H9 (cell line): ENCODE data around the gene FSD1. TPM values are rescaled to one million over a fixed set of nuclear protein-coding genes. Genes with fewer than 3 reads are reported as not detected.

ENCODE experiments used
- DNase-seq: peaks from one replicate; pipeline ENCODE4 v3.0.0-alpha.2; 2017
- H2AFZ ChIP-seq: one replicate; pipeline ENCODE4 v1.6.1; 2013; ENCODE audit warnings: mild to moderate bottlenecking, low read length, control low read depth, moderate library complexity
- H2AK5ac ChIP-seq: 2 replicates; pipeline ENCODE4 v1.6.1; 2013; ENCODE audit warnings: low read length, control low read depth, mixed read lengths; ENCODE audit not compliant: insufficient read length
- H2BK120ac ChIP-seq: one replicate; pipeline ENCODE4 v1.6.1; 2013; ENCODE audit warnings: low read depth, mild to moderate bottlenecking, low read length, control low read depth, inconsistent platforms; ENCODE audit not compliant: poor library complexity, severe bottlenecking
- H2BK12ac ChIP-seq: 2 replicates; pipeline ENCODE4 v1.6.1; 2013; ENCODE audit warnings: low read length, control low read depth, mixed read lengths, low read depth; ENCODE audit not compliant: insufficient read length
- H2BK15ac ChIP-seq: 2 replicates; pipeline ENCODE4 v1.6.1; 2013; ENCODE audit warnings: low read depth, low read length, control low read depth
- H2BK20ac ChIP-seq: one replicate; pipeline ENCODE4 v1.6.1; 2013; ENCODE audit warnings: low read depth, mild to moderate bottlenecking, low read length, control low read depth, inconsistent platforms; ENCODE audit not compliant: poor library complexity, severe bottlenecking
- H2BK5ac ChIP-seq: 2 replicates; pipeline ENCODE4 v1.6.1; 2013; ENCODE audit warnings: low read length, control low read depth, mixed read lengths; ENCODE audit not compliant: insufficient read length
- H3K14ac ChIP-seq: 2 replicates; pipeline ENCODE4 v1.6.1; 2013; ENCODE audit warnings: low read length, control low read depth; ENCODE audit not compliant: insufficient read depth
- H3K18ac ChIP-seq: 2 replicates; pipeline ENCODE4 v1.6.1; 2013; ENCODE audit warnings: low read depth, mild to moderate bottlenecking, mixed read lengths, low read length, control low read depth; ENCODE audit not compliant: insufficient read length
- H3K23ac ChIP-seq: 2 replicates; pipeline ENCODE4 v1.6.1; 2013; ENCODE audit warnings: low read length, control low read depth, mixed read lengths, low read depth; ENCODE audit not compliant: insufficient read length
- H3K23me2 ChIP-seq: 2 replicates; pipeline ENCODE4 v1.6.1; 2013; ENCODE audit warnings: low read depth, mild to moderate bottlenecking, mixed read lengths, low read length, control low read depth; ENCODE audit not compliant: insufficient read length, poor library complexity, severe bottlenecking
- H3K27ac ChIP-seq: 2 replicates; pipeline ENCODE4 v1.5.1; 2013; ENCODE audit warnings: low read length, control low read depth, mixed read lengths, low read depth; ENCODE audit not compliant: insufficient read length
- H3K27me3 ChIP-seq: 2 replicates; pipeline ENCODE4 v1.6.1; 2013; ENCODE audit warnings: low read length, control low read depth, inconsistent platforms; ENCODE audit not compliant: insufficient read depth
- H3K4ac ChIP-seq: 2 replicates; pipeline ENCODE4 v1.6.1; 2013; ENCODE audit warnings: low read depth, mild to moderate bottlenecking, control low read depth, inconsistent platforms, low read length, moderate library complexity
- H3K4me1 ChIP-seq: 2 replicates; pipeline ENCODE4 v1.6.1; 2013; ENCODE audit warnings: low read length, control low read depth, inconsistent platforms; ENCODE audit not compliant: insufficient read depth
- H3K4me2 ChIP-seq: 2 replicates; pipeline ENCODE4 v1.6.1; 2013; ENCODE audit warnings: low read length, control low read depth, mixed read lengths; ENCODE audit not compliant: insufficient read length, insufficient read depth
- H3K56ac ChIP-seq: 2 replicates; pipeline ENCODE4 v1.6.1; 2013; ENCODE audit warnings: low read depth, mild to moderate bottlenecking, mixed read lengths, low read length, control low read depth; ENCODE audit not compliant: insufficient read length
- H3K79me1 ChIP-seq: 2 replicates; pipeline ENCODE4 v1.6.1; 2013; ENCODE audit warnings: low read depth, mild to moderate bottlenecking, moderate library complexity, low read length, control low read depth, inconsistent platforms; ENCODE audit not compliant: insufficient read depth, poor library complexity, severe bottlenecking
- H3K79me2 ChIP-seq: 2 replicates; pipeline ENCODE4 v1.6.1; 2013; ENCODE audit warnings: low read length, control low read depth, inconsistent platforms; ENCODE audit not compliant: insufficient read depth
- H3K9ac ChIP-seq: 2 replicates; pipeline ENCODE4 v1.6.1; 2013; ENCODE audit warnings: low read length, control low read depth, mixed read lengths; ENCODE audit not compliant: insufficient read length; ENCODE audit errors: extremely low read depth
- H3K9me3 ChIP-seq: one replicate; pipeline ENCODE4 v1.6.1; 2013; ENCODE audit warnings: low read depth, low read length, inconsistent platforms; ENCODE audit not compliant: control insufficient read depth
- H3T11ph ChIP-seq: one replicate; pipeline ENCODE4 v1.6.1; 2013; ENCODE audit warnings: mild to moderate bottlenecking, low read length, control low read depth, inconsistent platforms
- H4K20me1 ChIP-seq: one replicate; pipeline ENCODE4 v1.6.1; 2013; ENCODE audit not compliant: control insufficient read depth, insufficient read length, insufficient read depth
- H4K5ac ChIP-seq: 2 replicates; pipeline ENCODE4 v1.6.1; 2013; ENCODE audit warnings: low read depth, mild to moderate bottlenecking, mixed read lengths, low read length, control low read depth; ENCODE audit not compliant: insufficient read length
- H4K8ac ChIP-seq: replicated peaks from 2 replicates; pipeline ENCODE4 v1.6.1; 2013; ENCODE audit warnings: low read length, control low read depth, mixed read lengths, low read depth; ENCODE audit not compliant: insufficient read length
- H4K91ac ChIP-seq: 2 replicates; pipeline ENCODE4 v1.6.1; 2013; ENCODE audit warnings: low read depth, mild to moderate bottlenecking, moderate library complexity, mixed read lengths, low read length, control low read depth; ENCODE audit not compliant: insufficient read length
- H3K27ac Mint-ChIP-seq, 3 experiments: 2 replicates in 2 of 3; 3 replicates in 1 of 3; pipeline ENCODE4 v1.8.0; 2020 to 2021; ENCODE audit warnings: mixed read lengths in 3 of 3, mild to moderate bottlenecking in 1 of 3, moderate library complexity in 1 of 3
- H3K27me3 Mint-ChIP-seq: 2 replicates; pipeline ENCODE4 v1.8.0; 2021; ENCODE audit warnings: low read depth, mild to moderate bottlenecking, moderate library complexity, mixed read lengths
- H3K36me3 Mint-ChIP-seq, 3 experiments: 2 replicates in 2 of 3; 3 replicates in 1 of 3; pipeline ENCODE4 v1.8.0; 2020 to 2021; ENCODE audit warnings: low read depth in 3 of 3, mixed read lengths in 3 of 3; ENCODE audit not compliant: insufficient read depth in 1 of 3
- H3K4me1 Mint-ChIP-seq, 2 experiments: 2 replicates each; pipeline ENCODE4 v1.8.0; 2020; ENCODE audit warnings: mixed read lengths in 2 of 2
- H3K4me3 Mint-ChIP-seq, 2 experiments: 2 replicates in 1 of 2; 3 replicates in 1 of 2; pipeline ENCODE4 v1.8.0; 2020 to 2021; ENCODE audit warnings: mild to moderate bottlenecking in 2 of 2, mixed read lengths in 2 of 2, moderate library complexity in 1 of 2
- H3K9me3 Mint-ChIP-seq, 2 experiments: 2 replicates in 1 of 2; 3 replicates in 1 of 2; pipeline ENCODE4 v1.8.0; 2020; ENCODE audit warnings: mild to moderate bottlenecking in 2 of 2, mixed read lengths in 2 of 2, moderate library complexity in 1 of 2
- CTCF ChIP-seq: fragments of 200-600 bp; sonication (generic); conservative IDR thresholded peaks from 3 replicates; pipeline ENCODE4 v1.8.0; 2021; ENCODE audit warnings: antibody characterized with exemption, mild to moderate bottlenecking
- WGBS: extraction: QIAGEN DNeasy Blood & Tissue Kit; methylation state at CpG from one replicate; pipeline ENCODE4 v1.1.7; 2013; ENCODE audit warnings: missing lambda C conversion rate, low lambda C conversion rate, mixed read lengths; ENCODE audit not compliant: insufficient read length; ENCODE audit errors: extremely low coverage; 5-methylcytosine and 5-hydroxymethylcytosine counted together
- total RNA-seq: library from RNA; stranded (reverse); gene quantifications from 2 replicates; pipeline ENCODE4 v1.2.1, GENCODE V29; 2021

FSD1 gene
- total RNA-seq, 1 experiment from 2014 or later, result 53.6 TPM

GRCh38 chr19:4345342-4346019 is 41.1 kb downstream of the FSD1 start:
- H3K4ac ChIP-seq, result no peak overlapping the region
- WGBS, result no CpG with 5 or more reads among the region's 15 CpGs
- no peak overlapping the region for H3K23ac ChIP-seq
- no peak overlapping the region for H3K18ac ChIP-seq
- H3T11ph ChIP-seq, result no peak overlapping the region
- no peak overlapping the region for H4K91ac ChIP-seq
- no peak overlapping the region for H2BK5ac ChIP-seq
- no peak overlapping the region for H4K8ac ChIP-seq
- no peak for TF ChIP-seq CTCF
- no peaks in the 10 kb centered on the region for H3K79me1 ChIP-seq
- H3K4me2 ChIP-seq, result no peak overlapping the region
- H3K4me1 ChIP-seq, result no peaks in the 10 kb centered on the region
- H3K27me3 Mint-ChIP-seq, result peaks cover 6% of the 10 kb centered on the region
- H3K14ac ChIP-seq, result no peak overlapping the region
- no peaks in the 10 kb centered on the region for H3K9me3 ChIP-seq
- H3K27ac ChIP-seq, result no peak overlapping the region
- no peak overlapping the region for H4K5ac ChIP-seq
- no peak overlapping the region for H2BK15ac ChIP-seq
- peaks cover 13 to 46% (median 45%) of the 10 kb centered on the region in 3 experiments for H3K36me3 Mint-ChIP-seq
- peak overlapping the region; percentile 56 to 85; a peak in 4 of 5 replicates for H3K4me3 Mint-ChIP-seq
- no peak overlapping the region for H2AK5ac ChIP-seq
- peaks cover 5 to 6% of the 10 kb centered on the region in 2 experiments for H3K4me1 Mint-ChIP-seq
- no peak overlapping the region for H2BK120ac ChIP-seq
- no peak overlapping the region for H3K56ac ChIP-seq
- H3K79me2 ChIP-seq, result no peaks in the 10 kb centered on the region
- H2BK12ac ChIP-seq, result no peak overlapping the region
- no peaks in the 10 kb centered on the region; a peak in 1 of 5 replicates for H3K9me3 Mint-ChIP-seq
- H2BK20ac ChIP-seq, result no peak overlapping the region
- H3K23me2 ChIP-seq, result peaks cover 7% of the 10 kb centered on the region
- no peak overlapping the region for H2AFZ ChIP-seq
- no peak for DNase-seq
- no peak overlapping the region for H3K9ac ChIP-seq
- H3K27ac Mint-ChIP-seq, result no peak overlapping the region
- no peaks in the 10 kb centered on the region for H3K27me3 ChIP-seq
- H4K20me1 ChIP-seq, result no peaks in the 10 kb centered on the region
